ENCODE measurements around the gene DSCAML1. TPM values are rescaled to one million over a fixed set of nuclear protein-coding genes. Genes with fewer than 3 reads are reported as not detected.

Gene DSCAML1
- total RNA-seq, 1 experiment from 2014 or later = 0.15 TPM

DNA sequence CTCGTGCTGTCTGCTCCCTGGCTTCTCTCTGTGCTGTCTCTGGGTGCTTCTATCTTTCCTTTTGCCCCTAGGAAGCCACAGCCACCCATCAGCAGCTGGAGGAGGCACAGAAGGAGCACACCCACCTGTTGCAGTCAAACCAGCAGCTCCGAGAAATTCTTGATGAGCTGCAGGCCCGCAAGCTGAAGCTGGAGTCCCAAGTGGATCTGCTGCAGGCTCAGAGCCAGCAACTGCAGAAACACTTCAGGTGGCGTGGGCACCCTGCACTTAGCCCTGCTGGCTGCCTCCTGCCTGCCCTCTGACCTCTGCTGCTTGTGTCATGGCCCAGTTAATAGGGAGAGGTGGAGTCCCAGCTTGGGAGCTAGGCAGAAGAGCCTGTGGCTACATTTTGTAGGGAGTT lies 401.5 kb downstream of the DSCAML1 start:
- no peak overlapping the region for H2BK120ac ChIP-seq (ENCODE audit: low read depth, low read length, poor library complexity, severe bottlenecking)
- no peak overlapping the region for H4K5ac ChIP-seq (ENCODE audit: insufficient read length, low read depth, low read length)
- H3K4me1 ChIP-seq (ENCODE audit: insufficient read depth, low read length) = no peaks in the 10 kb centered on the region
- no peak for DNase-seq
- H2AK5ac ChIP-seq (ENCODE audit: insufficient read length, low read length) = no peak overlapping the region
- H3K36me3 Mint-ChIP-seq (ENCODE audit: insufficient read depth in 1 of 3, low read depth in 3 of 3) = peaks cover 55 to 77% (median 76%) of the 10 kb centered on the region in 3 experiments
- no peak overlapping the region for H3K4me2 ChIP-seq (ENCODE audit: insufficient read depth, insufficient read length, low read length)
- no peak overlapping the region for H3K18ac ChIP-seq (ENCODE audit: insufficient read length, low read depth, low read length)
- WGBS (ENCODE audit: extremely low coverage, insufficient read length, low lambda C conversion rate) = no CpG with 5 or more reads among the region's 4 CpGs
- no peaks in the 10 kb centered on the region for H3K27me3 ChIP-seq (ENCODE audit: insufficient read depth, low read length)
- H4K20me1 ChIP-seq (ENCODE audit: control insufficient read depth, insufficient read depth, insufficient read length) = no peaks in the 10 kb centered on the region
- H3K14ac ChIP-seq (ENCODE audit: insufficient read depth, low read length) = no peak overlapping the region
- H4K8ac ChIP-seq (replicated peaks; ENCODE audit: insufficient read length, low read depth, low read length) = no peak overlapping the region
- no peaks in the 10 kb centered on the region for H3K27me3 Mint-ChIP-seq (ENCODE audit: low read depth)
- no peak overlapping the region for H3K4me3 Mint-ChIP-seq
- no peak overlapping the region for H3K4ac ChIP-seq (ENCODE audit: low read depth, low read length)
- H3K27ac ChIP-seq (ENCODE audit: insufficient read length, low read depth, low read length) = no peak overlapping the region
- H2BK20ac ChIP-seq (ENCODE audit: low read depth, low read length, poor library complexity, severe bottlenecking) = no peak overlapping the region
- H2BK5ac ChIP-seq (ENCODE audit: insufficient read length, low read length) = no peak overlapping the region
- H3K79me1 ChIP-seq (ENCODE audit: insufficient read depth, low read depth, low read length, poor library complexity, severe bottlenecking) = no peaks in the 10 kb centered on the region
- H4K91ac ChIP-seq (ENCODE audit: insufficient read length, low read depth, low read length) = no peak overlapping the region
- H3K9me3 Mint-ChIP-seq = peaks cover 22 to 28% of the 10 kb centered on the region in 2 experiments
- no peaks in the 10 kb centered on the region for H3K79me2 ChIP-seq (ENCODE audit: insufficient read depth, low read length)
- H3K9ac ChIP-seq (ENCODE audit: extremely low read depth, insufficient read length, low read length) = no peak overlapping the region
- H2BK12ac ChIP-seq (ENCODE audit: insufficient read length, low read depth, low read length) = no peak overlapping the region
- no peak overlapping the region for H2AFZ ChIP-seq (ENCODE audit: low read length)
- no peak overlapping the region for H3T11ph ChIP-seq (ENCODE audit: low read length)
- H2BK15ac ChIP-seq (ENCODE audit: low read depth, low read length) = no peak overlapping the region
- H3K23ac ChIP-seq (ENCODE audit: insufficient read length, low read depth, low read length) = no peak overlapping the region
- TF ChIP-seq CTCF (conservative IDR thresholded peaks at IDR 0.05) = no peak
- no peak overlapping the region; a peak in 1 of 7 replicates for H3K27ac Mint-ChIP-seq
- no peaks in the 10 kb centered on the region for H3K9me3 ChIP-seq (ENCODE audit: control insufficient read depth, low read depth, low read length)
- H3K23me2 ChIP-seq (ENCODE audit: insufficient read length, low read depth, low read length, poor library complexity, severe bottlenecking) = no peaks in the 10 kb centered on the region
- peaks cover 0 to 2% of the 10 kb centered on the region in 2 experiments; a peak in 2 of 4 replicates for H3K4me1 Mint-ChIP-seq
- no peak overlapping the region for H3K56ac ChIP-seq (ENCODE audit: insufficient read length, low read depth, low read length)

All from H9 (cell line).